Stimulated activated CD8-positive, alpha-beta memory T cell treated with anti-CD3 and anti-CD28 coated beads, Interleukin-12 subunit alpha, Interleukin-12 subunit beta, amount 100 ng/mL, for 1 hour (primary cell): ENCODE measurements around the gene SLC22A3.

Experiments used
- DNase-seq: peaks from one replicate; pipeline ENCODE4 v3.0.0-alpha.2; 2020; ENCODE audit warnings: low read depth

Gene SLC22A3

DNA sequence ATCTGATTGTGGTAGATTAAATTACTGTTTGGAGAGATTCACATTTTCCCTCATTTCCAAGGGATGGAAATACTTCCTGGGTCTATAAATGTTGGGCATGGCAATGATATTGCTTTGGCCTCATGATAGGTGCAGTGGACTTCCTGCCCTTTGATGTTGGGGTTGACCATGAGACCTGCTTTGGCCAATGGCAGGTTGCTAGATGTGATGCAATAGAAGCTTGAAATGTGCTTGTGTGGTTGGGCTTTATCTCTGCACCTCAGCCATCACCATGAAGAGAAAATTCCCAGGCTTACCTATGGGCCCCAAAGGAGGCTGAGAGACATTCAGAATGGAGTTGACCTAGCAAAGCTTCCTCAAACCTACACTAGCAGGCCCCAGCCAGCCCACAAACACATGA is 69.4 kb downstream of the SLC22A3 start:
- DNase-seq = no peak

DNA sequence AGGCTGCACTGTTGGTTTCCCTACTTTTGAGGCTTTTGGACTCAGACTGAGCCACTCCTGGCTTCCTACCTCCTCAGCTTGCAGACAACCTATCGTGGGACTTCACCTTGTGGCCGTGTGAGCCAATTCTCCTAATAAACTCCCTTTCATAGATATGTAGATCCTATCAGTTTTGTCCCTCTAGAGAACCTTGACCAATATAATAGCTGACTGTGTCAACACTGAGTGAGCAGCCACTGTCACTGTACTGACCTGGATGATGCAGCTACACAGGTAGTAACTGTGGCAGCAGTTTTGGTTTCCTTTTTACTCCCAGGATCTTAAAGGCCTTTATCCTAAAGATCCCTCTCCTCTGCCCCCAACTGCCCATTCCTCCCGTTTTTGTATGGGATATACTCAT is 70.2 kb downstream of the SLC22A3 start:
- no peak for DNase-seq

DNA sequence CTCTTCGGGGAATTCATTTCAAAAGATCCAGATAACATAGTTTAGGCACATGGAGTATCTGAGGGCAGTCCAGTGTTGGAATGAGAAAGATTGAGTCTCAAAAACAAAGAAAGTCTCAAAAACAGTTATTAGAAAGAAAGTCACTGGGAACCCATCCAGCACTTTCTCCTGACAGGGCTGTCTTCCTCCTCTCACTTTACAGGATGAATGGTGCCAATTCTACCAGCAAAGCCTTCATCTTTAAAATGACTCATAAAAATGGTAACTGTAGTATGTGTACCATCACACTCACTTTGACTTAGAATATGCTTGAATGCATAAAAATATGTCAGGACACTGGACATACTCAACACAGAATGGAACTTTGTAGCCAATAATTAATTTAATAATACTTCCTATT is 71.3 kb downstream of the SLC22A3 start:
- no peak for DNase-seq

DNA sequence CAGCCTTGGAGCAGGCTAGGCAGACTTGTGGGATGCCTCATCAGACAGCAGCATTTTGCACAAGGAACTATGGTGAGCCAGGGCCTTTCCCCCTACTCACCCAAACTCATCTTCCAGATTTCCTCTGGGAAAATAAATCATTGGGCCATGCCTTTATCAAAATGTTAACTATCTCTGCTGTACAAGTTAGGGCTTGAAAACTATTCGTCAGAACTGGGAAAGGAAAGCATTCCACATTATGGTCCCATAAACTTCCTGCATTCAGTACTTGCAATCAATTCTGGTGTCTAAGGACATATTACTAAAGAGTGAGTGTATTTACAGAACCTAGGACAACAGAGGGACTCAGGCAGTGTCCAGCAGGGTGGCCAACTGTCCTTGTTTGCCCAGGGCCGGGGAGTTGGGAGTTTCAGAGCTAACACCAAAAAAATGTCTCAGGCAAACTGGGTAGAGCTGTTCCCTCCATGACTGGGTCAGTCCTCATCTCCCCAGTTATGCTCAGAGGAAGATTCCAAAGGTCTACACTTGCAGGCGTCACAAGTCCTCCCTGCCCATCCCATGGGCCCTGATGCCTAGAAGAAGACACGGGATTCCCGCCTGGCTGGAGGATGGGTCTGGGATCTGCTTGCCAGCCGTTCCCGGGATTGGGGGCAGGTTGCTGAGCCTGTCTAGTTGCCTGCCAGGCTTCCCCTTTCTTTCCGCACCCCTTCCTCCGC is 72.2 kb downstream of the SLC22A3 start:
- no peak for DNase-seq

DNA sequence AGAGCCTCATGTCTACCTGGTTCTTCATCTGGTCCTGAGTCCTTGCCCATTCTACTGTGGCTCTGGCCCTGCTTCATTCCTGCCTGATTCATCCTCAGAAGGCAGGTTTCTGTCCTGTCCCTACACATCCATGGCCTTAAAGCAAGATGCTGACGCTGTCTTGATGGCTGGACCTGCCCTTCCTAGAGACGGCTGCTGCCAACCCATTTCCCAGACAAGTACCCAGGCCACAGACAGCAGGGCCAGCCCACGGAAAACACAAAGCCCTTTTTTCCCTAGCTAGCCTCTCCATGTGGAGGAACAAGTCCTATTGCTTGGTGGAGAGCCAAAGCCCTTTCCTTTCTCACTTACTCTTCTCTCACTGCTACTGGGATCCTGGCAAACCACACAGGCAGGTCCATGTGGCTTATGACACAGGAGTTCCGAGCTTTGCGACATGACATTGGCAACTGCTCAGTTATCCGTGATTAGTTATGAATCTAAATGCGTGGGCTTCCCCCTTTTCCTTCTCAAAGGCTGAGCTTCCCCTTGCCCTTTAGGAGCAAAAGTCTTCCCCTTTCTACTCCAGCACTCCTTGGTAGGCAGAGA is 72.9 kb downstream of the SLC22A3 start:
- DNase-seq = no peak

DNA sequence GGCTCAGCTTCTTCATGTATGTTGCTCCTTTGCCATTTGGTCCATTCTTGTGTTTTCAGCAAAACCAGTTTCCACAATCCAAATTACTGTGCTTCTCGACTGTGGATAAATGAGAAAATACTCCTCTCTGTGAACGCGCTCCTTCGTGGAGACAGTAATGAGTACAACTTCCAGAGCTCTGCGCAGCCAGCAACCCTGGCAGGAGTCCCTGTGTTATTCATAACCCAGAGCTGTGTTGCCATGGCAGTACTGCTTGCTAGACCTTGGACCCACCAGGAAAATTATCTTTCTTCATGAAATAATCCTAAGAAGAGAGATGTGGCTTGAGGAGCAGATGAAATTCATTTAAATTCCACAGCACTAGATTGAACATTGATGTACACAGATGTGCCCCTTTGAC is 73.7 kb downstream of the SLC22A3 start:
- no peak for DNase-seq

DNA sequence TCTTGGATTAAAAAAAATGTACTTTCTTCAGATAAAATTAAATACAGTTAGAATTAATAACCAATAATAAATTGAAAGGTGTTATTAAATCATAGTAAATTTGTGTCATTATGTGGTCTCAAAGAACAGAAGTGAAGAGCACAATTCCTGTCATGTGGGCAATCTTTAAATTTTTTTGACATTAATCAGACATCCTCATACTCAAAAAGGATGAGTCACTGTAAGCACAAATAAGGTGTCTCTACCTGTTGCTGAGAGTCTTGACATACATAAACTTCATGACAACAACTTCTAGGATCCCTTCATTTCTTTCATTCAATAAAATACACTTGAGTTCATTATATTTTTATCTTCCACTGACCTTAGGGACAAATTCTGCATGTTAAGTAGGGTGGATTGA is 76.1 kb downstream of the SLC22A3 start:
- no peak for DNase-seq

DNA sequence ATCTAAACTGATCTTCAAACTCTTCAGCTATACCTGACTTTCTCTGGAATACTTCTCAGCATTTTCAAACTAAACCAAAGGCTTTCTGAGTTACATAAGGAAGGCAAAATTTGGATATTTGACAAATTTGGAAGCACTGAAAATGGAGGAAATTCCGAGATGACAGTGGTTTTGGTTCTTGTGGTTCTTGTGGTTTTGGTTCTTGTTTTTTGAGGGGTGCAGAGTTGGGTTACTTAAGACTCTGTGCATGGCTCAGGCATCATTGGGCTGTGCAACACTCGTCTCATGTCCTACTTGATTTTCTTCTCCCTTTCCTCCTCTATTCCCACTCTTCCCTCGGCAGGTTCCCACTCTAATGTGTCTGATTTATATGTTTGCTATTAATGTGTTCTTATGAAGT is 78.0 kb downstream of the SLC22A3 start:
- no peak for DNase-seq

DNA sequence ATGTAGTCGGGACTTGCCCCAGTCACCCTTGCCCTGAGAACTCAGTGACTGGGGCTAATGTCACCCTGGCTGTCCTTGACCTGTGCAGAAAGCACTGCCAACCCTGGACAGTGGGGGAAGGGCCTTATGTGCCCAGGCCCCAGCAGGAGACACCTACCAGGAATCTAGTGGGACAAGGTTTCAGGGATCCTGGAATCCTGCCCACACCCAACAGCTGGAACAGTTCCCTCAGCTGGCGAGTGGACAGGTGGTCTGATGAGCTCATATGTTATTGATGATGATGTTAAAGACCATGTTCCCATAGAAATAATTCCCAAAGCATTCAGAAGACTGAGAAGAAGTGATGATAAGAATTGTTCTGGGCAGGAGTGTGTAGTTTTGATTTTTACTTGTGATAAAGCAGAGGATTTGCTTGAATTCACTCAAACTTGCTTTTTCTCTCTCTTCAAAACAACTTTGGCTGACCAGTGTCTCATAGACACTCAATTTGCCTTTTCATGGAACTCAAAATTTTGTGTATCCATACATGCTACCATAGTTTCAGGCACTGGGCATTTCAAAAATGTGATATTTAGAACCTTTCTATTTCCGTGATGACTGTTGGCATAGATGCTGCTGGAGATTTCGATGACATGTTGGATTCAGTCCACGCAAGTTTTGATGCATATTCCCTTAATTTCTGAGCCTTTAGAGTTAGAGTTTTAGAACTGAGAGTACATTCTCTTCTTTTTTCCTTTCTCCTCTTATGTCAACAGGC is 79.3 kb downstream of the SLC22A3 start:
- no peak for DNase-seq

DNA sequence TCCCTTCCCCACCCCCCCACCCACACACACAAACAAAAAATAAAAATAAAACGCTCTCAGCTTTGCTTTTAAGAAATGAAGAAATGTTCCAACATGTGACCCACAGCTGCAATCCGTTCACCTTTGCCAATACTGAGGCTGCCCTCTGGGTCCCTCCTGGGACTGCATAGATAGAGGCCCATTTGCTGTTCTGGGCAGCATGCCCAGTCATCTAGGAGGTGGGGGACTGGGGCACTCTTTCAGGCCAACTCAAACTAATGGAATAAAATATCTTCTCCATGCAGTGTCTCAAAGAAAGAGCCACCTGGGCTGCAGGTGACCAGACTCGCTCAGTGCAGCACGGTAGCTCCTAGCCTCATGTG is 79.9 kb downstream of the SLC22A3 start:
- DNase-seq = no peak

DNA sequence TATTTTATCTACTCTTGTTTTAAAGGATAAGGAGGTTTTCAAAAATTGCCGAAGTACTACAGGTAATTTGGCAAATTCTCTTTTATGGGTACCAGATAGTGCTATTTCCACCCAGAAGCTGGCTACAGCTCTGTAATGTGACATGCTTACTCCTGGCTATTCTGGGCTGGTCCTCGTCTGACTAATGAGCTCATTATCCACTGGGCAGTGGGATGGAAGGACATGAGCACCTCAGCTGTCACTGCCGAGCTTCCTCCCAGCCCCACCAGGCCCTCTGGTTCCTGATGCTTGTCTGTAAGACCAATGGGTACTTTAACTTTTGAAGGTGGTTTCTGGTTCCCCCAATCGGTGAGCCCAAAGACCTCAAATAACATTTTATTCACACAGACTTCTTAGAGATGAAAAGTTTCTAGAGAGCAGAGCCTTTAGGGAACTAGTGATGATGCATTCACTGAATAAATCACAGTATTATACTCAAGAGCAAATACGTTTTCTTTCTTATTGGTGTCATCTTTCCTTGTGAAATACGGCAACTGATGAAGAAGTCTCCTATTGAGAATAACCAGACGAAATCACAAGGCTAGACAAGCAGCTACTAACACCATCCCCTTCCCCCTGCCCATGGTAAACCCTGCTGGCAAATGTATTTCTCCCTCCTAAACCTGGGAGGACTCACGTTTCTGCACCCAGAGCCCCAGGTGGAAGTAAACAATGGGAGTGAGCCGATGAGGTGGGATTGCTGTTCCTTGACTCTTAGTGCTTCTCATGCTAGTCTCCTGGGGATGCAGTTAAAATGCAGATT is 80.8 kb downstream of the SLC22A3 start:
- no peak for DNase-seq

DNA sequence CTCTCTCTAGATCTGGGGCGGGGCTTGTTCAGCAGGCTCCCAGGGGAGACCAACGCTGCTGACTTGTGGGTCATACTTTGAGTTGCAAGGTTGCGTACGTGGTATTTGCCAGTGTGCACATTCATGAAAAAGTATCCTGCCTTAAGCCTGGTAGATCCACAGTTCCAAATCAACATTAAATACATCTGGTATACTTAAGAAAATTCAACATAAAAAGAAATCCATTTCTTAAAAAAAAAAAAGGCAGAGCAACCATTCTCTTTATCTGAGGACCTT is 81.4 kb downstream of the SLC22A3 start:
- DNase-seq = no peak

DNA sequence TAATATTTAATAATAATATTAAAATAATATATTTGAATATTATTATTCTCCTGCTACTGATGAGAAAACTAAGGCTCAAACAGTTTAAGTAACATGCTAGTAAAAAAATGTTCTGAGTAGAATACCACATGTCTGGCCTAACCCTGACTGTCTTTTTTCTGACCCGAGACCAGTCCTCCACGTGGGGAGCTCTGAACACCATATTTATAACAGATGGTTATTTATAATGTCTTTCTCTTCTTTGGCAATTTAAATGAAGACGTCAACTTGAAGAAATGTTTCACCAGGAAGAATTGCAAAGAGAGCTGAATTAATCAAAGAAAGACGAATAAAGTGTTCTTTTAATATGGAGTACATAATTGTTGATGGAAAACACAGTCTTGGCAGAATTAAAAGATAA is 82.0 kb downstream of the SLC22A3 start:
- no peak for DNase-seq

DNA sequence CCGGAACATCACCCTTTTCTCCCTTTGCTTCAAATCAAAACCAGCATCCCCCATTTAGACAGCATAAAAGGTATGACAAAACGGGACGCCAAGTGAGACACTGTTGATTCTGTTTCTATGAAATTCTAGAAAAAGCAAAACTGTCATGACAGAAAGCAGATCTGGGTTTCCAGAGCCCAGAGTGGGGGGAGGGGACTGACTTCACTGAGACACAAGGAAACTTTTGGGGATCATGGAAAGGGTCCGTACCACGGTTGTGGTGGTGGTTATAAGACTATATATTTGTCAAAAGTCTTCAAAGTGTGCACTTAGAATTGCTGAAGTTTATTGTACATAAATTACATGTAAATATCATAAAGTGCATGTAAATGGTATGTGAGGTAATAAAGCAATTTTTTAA is 82.6 kb downstream of the SLC22A3 start:
- DNase-seq = no peak

DNA sequence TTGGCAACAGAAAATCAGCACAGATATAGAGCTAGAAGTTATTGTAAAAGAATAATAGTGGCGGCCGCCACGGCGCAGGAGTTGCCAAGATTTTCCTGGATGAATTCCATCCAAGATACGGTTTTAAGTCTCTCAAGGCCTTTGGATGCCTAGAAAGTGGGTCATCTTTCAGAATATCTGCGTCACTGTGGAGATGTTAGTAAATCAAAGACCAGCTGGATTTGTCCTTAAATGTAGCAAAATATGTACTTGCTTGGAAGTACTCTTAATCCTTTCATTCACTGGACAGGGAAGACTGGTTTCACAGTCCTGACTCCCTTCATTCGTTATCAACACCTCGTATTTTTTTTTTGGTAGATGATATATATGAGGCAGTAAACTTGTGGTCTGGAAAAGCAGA is 83.0 kb downstream of the SLC22A3 start:
- no peak for DNase-seq

DNA sequence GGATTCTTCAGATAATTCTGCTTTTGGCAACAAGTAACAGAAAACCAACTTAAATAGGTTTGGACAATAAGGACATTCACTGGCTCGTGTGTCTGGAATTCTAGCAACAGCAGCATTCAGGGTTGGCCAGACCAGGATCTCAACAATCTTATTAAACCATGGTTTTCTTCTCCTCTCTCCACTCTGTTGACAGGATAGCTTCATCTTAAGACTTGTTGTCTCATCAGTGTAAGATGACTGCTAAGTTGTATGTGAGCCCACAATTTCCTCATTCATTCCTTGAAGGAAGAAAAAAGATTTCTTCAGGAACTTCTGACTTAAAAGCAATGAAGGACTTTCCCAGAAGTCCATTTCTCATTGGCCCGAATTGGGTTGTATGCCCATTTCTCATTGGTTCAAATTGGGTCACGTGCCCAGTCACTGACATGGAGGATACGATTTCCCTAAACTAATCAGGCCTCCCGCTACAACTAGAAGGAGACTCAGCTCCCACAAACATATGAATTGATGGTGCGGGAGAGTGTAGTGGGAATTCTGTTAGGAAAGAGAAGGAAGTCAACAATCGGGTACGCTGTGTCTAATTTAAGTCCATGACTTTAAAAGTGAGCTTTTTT is 83.7 kb downstream of the SLC22A3 start:
- no peak for DNase-seq

DNA sequence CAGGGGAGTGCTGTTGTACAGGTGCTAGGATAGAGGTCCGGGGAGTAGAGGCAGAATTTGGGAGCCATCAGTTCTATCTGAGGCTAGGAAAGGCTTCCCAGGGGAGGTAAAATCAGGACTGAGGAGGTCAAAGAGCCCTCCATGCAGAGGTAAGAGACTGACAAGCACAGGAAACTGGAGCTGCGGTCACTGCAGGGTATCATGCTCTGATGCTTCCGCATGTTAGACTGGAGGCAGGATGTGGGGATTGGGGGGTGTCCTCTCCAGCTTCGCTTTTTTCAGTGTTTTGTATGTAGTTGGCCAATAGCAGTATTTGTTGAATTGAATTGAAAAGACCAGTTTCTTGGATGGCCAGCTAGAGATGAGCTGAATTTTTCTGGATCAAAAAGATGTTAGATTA is 87.8 kb downstream of the SLC22A3 start:
- DNase-seq = no peak

DNA sequence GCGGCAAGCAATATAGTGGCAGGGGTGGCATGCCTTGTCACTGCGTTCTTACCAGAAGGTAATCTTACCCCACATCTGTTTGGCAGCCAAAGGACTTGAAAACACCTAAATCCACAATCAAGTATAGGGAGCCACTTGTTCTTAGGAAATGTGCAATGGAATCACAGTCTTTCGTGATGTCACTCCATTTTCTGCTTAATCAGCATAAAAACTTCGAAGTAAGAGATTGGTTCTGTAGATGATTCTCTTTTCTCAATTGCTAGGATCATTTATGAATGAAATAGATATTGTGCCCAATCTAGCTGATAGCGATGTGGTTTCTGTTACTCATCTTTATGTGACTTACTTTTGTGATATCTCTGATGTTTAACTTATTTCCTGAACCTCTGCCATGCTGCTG is 89.0 kb downstream of the SLC22A3 start:
- no peak for DNase-seq

DNA sequence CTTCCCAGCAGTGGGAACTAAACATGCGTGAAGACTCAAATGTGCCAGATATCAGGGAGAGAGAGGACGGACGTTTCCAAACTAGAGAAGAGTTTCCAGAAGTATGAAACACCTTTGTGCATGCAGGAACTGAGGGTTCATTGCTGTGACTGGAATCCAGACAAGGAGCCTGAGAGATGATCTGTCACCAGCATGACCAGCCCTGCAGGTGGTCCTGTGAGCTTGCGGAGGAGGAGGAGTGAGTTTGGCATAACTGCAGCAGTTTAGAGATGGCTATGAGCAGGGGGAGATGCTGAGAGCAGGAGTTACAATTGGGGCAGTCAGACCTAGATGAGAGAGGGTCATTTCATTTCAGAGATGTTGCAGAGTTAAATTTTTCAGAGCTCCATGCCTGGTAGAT is 89.6 kb downstream of the SLC22A3 start:
- DNase-seq = no peak

DNA sequence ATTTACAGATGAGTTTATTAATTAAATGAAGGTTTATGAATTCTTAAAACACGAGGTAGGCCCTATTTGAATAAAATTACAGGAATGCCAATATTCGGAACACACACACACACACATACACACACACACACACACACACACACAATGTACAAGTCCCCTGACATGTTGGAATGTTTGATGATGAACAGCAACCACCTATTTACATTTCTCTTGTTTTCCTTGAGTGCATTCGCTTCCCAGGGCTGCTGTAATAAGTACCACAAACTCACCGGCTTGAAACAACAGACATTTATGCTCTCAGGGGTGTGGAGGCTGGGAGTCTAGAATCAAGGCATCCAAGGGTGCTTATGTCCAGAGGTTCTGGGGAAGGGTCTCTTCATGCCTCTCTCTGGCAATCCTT is 90.3 kb downstream of the SLC22A3 start:
- DNase-seq = no peak

DNA sequence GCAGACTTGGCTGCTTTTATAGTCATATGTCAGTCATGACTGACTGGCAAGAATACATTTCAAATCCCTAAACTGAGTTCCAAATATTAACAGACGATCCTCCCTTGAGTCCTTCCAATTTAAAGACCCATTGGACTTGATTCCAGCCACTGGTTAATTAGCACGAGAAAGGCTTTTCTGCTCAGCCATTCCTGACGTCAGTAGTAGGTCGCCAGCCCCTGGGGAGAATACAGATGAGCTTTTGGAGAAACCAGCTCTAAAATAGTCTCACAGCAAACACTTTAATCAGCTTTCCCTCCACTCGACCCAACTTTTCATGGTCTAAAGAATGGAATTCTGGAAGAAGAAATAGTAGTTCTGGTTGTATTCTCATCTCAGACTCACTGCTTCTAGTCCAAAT is 91.6 kb downstream of the SLC22A3 start:
- DNase-seq = no peak

DNA sequence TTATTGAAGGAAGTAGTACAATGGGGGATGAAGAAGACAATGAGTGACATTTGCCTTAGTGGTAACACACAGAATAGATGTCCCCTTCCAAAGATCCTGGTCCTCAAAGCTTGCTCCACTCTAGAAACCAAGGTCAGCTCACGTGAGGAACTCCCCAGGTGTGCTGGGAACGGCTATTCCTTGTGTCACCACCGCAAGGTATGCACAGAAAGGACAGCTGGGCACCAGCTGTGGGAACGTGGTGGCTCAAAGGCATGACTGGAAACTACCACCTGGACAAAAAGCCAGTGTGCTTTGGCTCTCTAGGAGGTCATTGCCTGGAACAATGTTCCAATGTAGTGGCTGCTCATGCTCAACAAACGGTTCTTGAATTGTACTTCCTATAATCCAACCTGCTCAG is 94.0 kb downstream of the SLC22A3 start:
- DNase-seq = no peak

DNA sequence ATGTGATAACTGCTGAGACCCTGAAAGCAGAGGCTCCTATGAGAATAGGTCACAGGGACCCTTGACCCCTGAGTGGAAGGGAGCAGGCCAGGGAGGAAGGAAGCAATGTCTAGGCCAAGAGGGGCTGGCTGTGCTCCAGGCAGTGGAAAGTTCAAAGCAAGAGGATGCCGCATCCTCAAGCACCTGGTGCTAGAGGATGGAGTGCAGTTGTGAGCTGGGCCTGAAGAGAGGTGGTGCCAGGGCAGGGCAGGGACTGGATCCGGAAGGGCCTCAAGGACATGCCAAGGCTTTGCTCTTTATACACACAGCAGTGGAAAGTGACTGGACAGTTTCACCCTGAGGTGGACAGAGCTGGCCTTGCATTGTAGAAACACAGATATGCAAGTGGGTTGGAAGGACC is 97.0 kb downstream of the SLC22A3 start:
- DNase-seq = no peak
